Sigmoid colon (tissue), 7 donors: ENCODE measurements around the gene PRAC1. TPM values are rescaled to one million over a fixed set of nuclear protein-coding genes. Genes with fewer than 3 reads are reported as not detected.

Source experiments
- DNase-seq: peaks from one replicate; pipeline ENCODE4 v3.0.0-alpha.2; 2019
- H3K27ac ChIP-seq, 4 donors: fragments of 200-600 bp; sonication (generic); one replicate each; pipeline ENCODE4 v1.5.1; 2016 to 2019; ENCODE audit warnings: mild to moderate bottlenecking in 1 of 4
- H3K27me3 ChIP-seq, 3 donors: fragments of 200-600 bp; sonication (generic); one replicate each; pipeline ENCODE4 v1.5.1; 2019; ENCODE audit warnings: mild to moderate bottlenecking in 1 of 3
- H3K36me3 ChIP-seq, 4 donors: fragments of 200-600 bp; sonication (generic); one replicate each; pipeline ENCODE4 v1.5.1; 2016 to 2019
- H3K4me1 ChIP-seq, 4 donors: fragments of 200-600 bp; sonication (generic); one replicate each; pipeline ENCODE4 v1.5.1; 2017 to 2019
- H3K4me3 ChIP-seq, 4 donors: fragments of 200-600 bp; sonication (generic); one replicate each; pipeline ENCODE4 v1.5.1; 2017 to 2019; ENCODE audit warnings: mild to moderate bottlenecking in 2 of 4, moderate library complexity in 1 of 4
- H3K9me3 ChIP-seq, 4 donors: fragments of 200-600 bp in 3 of 4; sonication (generic) in 3 of 4; one replicate each; pipeline versions ENCODE4 v1.5.1 to v1.6.1; 2013 to 2019
- CTCF ChIP-seq, 4 experiments: fragments of 450-650 bp in 3 of 4; fragments of 200-600 bp in 1 of 4; IDR thresholded peaks; one replicate each; pipeline ENCODE4 v1.5.1; 2016 to 2019; ENCODE audit warnings: antibody characterized with exemption in 4 of 4, mild to moderate bottlenecking in 3 of 4, moderate library complexity in 2 of 4
- EP300 ChIP-seq, 4 donors: sonication (generic); formaldehyde crosslinking; IDR thresholded peaks; one replicate each; pipeline ENCODE4 v1.6.1; 2017; ENCODE audit warnings: antibody characterized with exemption in 4 of 4
- POLR2A ChIP-seq, 2 donors: fragments of 450-650 bp; IDR thresholded peaks; one replicate each; pipeline ENCODE4 v1.6.1; 2016; ENCODE audit warnings: antibody characterized with exemption in 2 of 2, mild to moderate bottlenecking in 2 of 2, moderate library complexity in 2 of 2
- POLR2AphosphoS5 ChIP-seq, 4 donors: sonication (generic); formaldehyde crosslinking; IDR thresholded peaks; one replicate each; pipeline ENCODE4 v1.6.1; 2017; ENCODE audit warnings: antibody characterized with exemption in 4 of 4
- WGBS, 2 donors: extraction: QIAGEN DNeasy Blood & Tissue Kit; methylation state at CpG; one replicate each; pipeline ENCODE4 v1.1.7; 2013; 5-methylcytosine and 5-hydroxymethylcytosine counted together
- intact Hi-C: fragments of 100-400 bp; cut with DNase I; formaldehyde crosslinking; loops from one replicate; pipeline ENCODE4 v1.15.1; 2023
- polyA plus RNA-seq, 3 donors: library from polyadenylated mRNA; stranded (reverse); fragments of 200-250 nt; gene quantifications; one replicate each; pipeline ENCODE4 v1.2.3, GENCODE V29; 2013
- total RNA-seq, 4 donors: library from RNA; depleted of rRNA; stranded (reverse); fragments of >200 nt; gene quantifications; one replicate each; pipeline ENCODE4 v1.1.0, GENCODE V29; 2016
- donor health status: healthy with polysubstance abuse.
- donor health status: Bipolar disorder and iron deficiency.
- donor health status: healthy.

PRAC1 gene
- total and polyA plus RNA-seq, 7 donors, result 9.1 to 572 (median 388) TPM; not detected in 2

- DNase-seq, result peak; percentile 43
- Histone ChIP-seq H3K9me3 (no peaks in the 10 kb centered on the region), H3K36me3 (no peaks in the 10 kb centered on the region), H3K27me3 (peaks cover 76 to 100% (median 100%) of the 10 kb centered on the region in 3 donors), H3K27ac (no peak overlapping the region), H3K4me1 (peaks cover 0 to 48% (median 42%) of the 10 kb centered on the region in 4 donors), H3K4me3 (no peak overlapping the region)
- intact Hi-C loops, result loop anchor here (2.0 to 5.0 kb wide), 4 partner anchors 55 to 267 kb away; no protein-coding TSS in a partner anchor
- 22 to 68% methylated on average over 38 of the region's 38 CpGs for WGBS, 2 donors
- TF ChIP-seq POLR2A (IDR thresholded peaks at IDR 0.05) (no peak), CTCF (IDR thresholded peaks at IDR 0.05) (no peak), EP300 (IDR thresholded peaks at IDR 0.05) (no peak), POLR2AphosphoS5 (IDR thresholded peaks at IDR 0.05) (no peak)
Measured at GRCh38 chr17:48725288-48726064, 3.2 kb upstream of the PRAC1 start.

- intact Hi-C loops, result loop anchor here (2.0 to 5.0 kb wide), 4 partner anchors 54 to 267 kb away; no protein-coding TSS in a partner anchor
- H3K27me3 ChIP-seq, result peaks cover 74 to 100% (median 100%) of the 10 kb centered on the region in 3 donors
- no peak overlapping the region for H3K27ac ChIP-seq
- no peak for TF ChIP-seq CTCF (IDR thresholded peaks at IDR 0.05)
- no peaks in the 10 kb centered on the region for H3K9me3 ChIP-seq
- WGBS, 2 donors, result 13 to 46% methylated on average over 16 of the region's 16 CpGs
- peaks cover 0 to 48% (median 42%) of the 10 kb centered on the region in 4 donors for H3K4me1 ChIP-seq
- peak; percentile 41 for DNase-seq
- no peak overlapping the region for H3K4me3 ChIP-seq
- H3K36me3 ChIP-seq, result no peaks in the 10 kb centered on the region
Measured at GRCh38 chr17:48725004-48725287, 2.6 kb upstream of the PRAC1 start.

GRCh38 chr17:48724251-48725003 lies 2.1 kb upstream of the PRAC1 start:
- TF ChIP-seq POLR2A (IDR thresholded peaks at IDR 0.05) (no peak), CTCF (IDR thresholded peaks at IDR 0.05) (peak; percentile 31 to 79 (median 69))
- H3K4me3 ChIP-seq, result peak overlapping the region in 1 of 4 donors; percentile 11
- DNase-seq, result peak; percentile 91
- peaks cover 74 to 100% (median 100%) of the 10 kb centered on the region in 3 donors for H3K27me3 ChIP-seq
- H3K36me3 ChIP-seq, result no peaks in the 10 kb centered on the region
- H3K9me3 ChIP-seq, result no peaks in the 10 kb centered on the region
- 7 to 13% methylated on average over 32 of the region's 32 CpGs for WGBS, 2 donors
- peaks cover 0 to 51% (median 45%) of the 10 kb centered on the region in 4 donors for H3K4me1 ChIP-seq
- intact Hi-C loops, result loop anchor here (1.0 to 5.0 kb wide), 5 partner anchors 54 to 268 kb away; no protein-coding TSS in a partner anchor
- no peak overlapping the region for H3K27ac ChIP-seq

- Histone ChIP-seq H3K27me3 (peaks cover 74 to 100% (median 100%) of the 10 kb centered on the region in 3 donors), H3K36me3 (no peaks in the 10 kb centered on the region), H3K4me1 (peaks cover 0 to 51% (median 45%) of the 10 kb centered on the region in 4 donors), H3K27ac (peak overlapping the region in 1 of 4 donors; percentile 17), H3K9me3 (no peaks in the 10 kb centered on the region), H3K4me3 (peak overlapping the region in 2 of 4 donors; percentile 3 to 4)
- no peak for TF ChIP-seq POLR2A (IDR thresholded peaks at IDR 0.05)
- no peak for TF ChIP-seq EP300 (IDR thresholded peaks at IDR 0.05)
- no peak for TF ChIP-seq CTCF (IDR thresholded peaks at IDR 0.05)
- no peak for TF ChIP-seq POLR2AphosphoS5 (IDR thresholded peaks at IDR 0.05)
- peak; percentile 53 for DNase-seq
- 6% methylated on average over 42 of the region's 42 CpGs for WGBS, 2 donors
- intact Hi-C loops, result loop anchor here (1.0 to 2.0 kb wide), 3 partner anchors 53 to 155 kb away; no protein-coding TSS in a partner anchor
Measured at GRCh38 chr17:48723423-48724250, 1.3 kb upstream of the PRAC1 start.
